Stomach (tissue), 9 donors: Measurements from ENCODE around the gene CEP164. TPM values are rescaled to one million over a fixed set of nuclear protein-coding genes. Genes with fewer than 3 reads are reported as not detected.
"Not testable (repeated sequence)": the region's sequence is repeated elsewhere in the genome, so short reads cannot be mapped to it uniquely, and the experiment has no call there.

Experiments
- DNase-seq, 2 donors: peaks; one replicate each; pipeline versions ENCODE4 v3.0.0 to v3.0.0-alpha.2; 2013 to 2019
- H3K27ac ChIP-seq, 5 donors: fragments of 200-600 bp in 4 of 5; sonication (generic) in 4 of 5; one replicate each; pipeline ENCODE4 v1.5.1; 2013 to 2019; ENCODE audit warnings: mild to moderate bottlenecking in 1 of 5, moderate library complexity in 1 of 5
- H3K27me3 ChIP-seq, 3 donors: fragments of 200-600 bp; sonication (generic); one replicate each; pipeline ENCODE4 v1.5.1; 2017 to 2019; ENCODE audit warnings: mixed run types in 1 of 3
- H3K36me3 ChIP-seq, 4 donors: fragments of 200-600 bp; sonication (generic); 1 replicate in 3 of 4; 2 replicates in 1 of 4; pipeline ENCODE4 v1.5.1; 2016 to 2019
- H3K4me1 ChIP-seq, 4 donors: fragments of 200-600 bp; sonication (generic); one replicate each; pipeline ENCODE4 v1.5.1; 2016 to 2019
- H3K4me3 ChIP-seq, 4 donors: fragments of 200-600 bp; sonication (generic) in 3 of 4; one replicate each; pipeline ENCODE4 v1.5.1; 2016 to 2019; ENCODE audit warnings: mild to moderate bottlenecking in 1 of 4
- H3K9me3 ChIP-seq, 4 donors: fragments of 200-600 bp; sonication (generic); one replicate each; pipeline ENCODE4 v1.5.1; 2016 to 2019
- EP300 ChIP-seq: sonication (generic); formaldehyde crosslinking; IDR thresholded peaks from one replicate; pipeline ENCODE4 v1.6.1; 2017; ENCODE audit warnings: antibody characterized with exemption
- POLR2A ChIP-seq, 4 donors: fragments of 450-650 bp; IDR thresholded peaks; one replicate each; pipeline ENCODE4 v1.6.1; 2016; ENCODE audit warnings: antibody characterized with exemption in 4 of 4, control low read depth in 2 of 4, mild to moderate bottlenecking in 1 of 4, moderate library complexity in 1 of 4
- POLR2AphosphoS5 ChIP-seq, 3 donors: sonication (generic); formaldehyde crosslinking; IDR thresholded peaks; one replicate each; pipeline ENCODE4 v1.6.1; 2016; ENCODE audit warnings: antibody characterized with exemption in 3 of 3
- WGBS, 5 donors: extraction: QIAGEN DNeasy Blood & Tissue Kit in 3 of 5; methylation state at CpG; one replicate each; pipeline versions ENCODE4 v1.1.5 to v1.1.7; 2013 to 2018; 5-methylcytosine and 5-hydroxymethylcytosine counted together
- intact Hi-C: fragments of 100-400 bp; cut with DNase I; formaldehyde crosslinking; loops from one replicate; pipeline ENCODE4 v1.15.1; 2023; ENCODE audit warnings: low total_unique reads
- polyA plus RNA-seq, 3 donors: library from polyadenylated mRNA; stranded (reverse); fragments of 200-250 nt; gene quantifications; one replicate each; pipeline ENCODE4 v1.2.3, GENCODE V29; 2013
- total RNA-seq, 5 donors: library from RNA; depleted of rRNA; stranded (reverse); fragments of >200 nt; gene quantifications; one replicate each; pipeline versions ENCODE4 v1.1.0 to v1.2.3, GENCODE V29; 2014 to 2016
- TF ChIP-seq, protein P1 (sequence below), 7 experiments: fragments of 450-650 bp in 4 of 7; fragments of 200-600 bp in 3 of 7; sonication (generic) in 3 of 7; IDR thresholded peaks; one replicate each; pipeline ENCODE4 v1.5.1; 2016 to 2019; ENCODE audit warnings: antibody characterized with exemption in 7 of 7, control low read depth in 2 of 7, mild to moderate bottlenecking in 1 of 7
- donor health status: healthy with polysubstance abuse.
- donor health status: Bipolar disorder and iron deficiency.
- donor health status: healthy.

CEP164 gene
- total and polyA plus RNA-seq, 8 donors: 9.5 to 40.9 (median 16.9) TPM

DNA sequence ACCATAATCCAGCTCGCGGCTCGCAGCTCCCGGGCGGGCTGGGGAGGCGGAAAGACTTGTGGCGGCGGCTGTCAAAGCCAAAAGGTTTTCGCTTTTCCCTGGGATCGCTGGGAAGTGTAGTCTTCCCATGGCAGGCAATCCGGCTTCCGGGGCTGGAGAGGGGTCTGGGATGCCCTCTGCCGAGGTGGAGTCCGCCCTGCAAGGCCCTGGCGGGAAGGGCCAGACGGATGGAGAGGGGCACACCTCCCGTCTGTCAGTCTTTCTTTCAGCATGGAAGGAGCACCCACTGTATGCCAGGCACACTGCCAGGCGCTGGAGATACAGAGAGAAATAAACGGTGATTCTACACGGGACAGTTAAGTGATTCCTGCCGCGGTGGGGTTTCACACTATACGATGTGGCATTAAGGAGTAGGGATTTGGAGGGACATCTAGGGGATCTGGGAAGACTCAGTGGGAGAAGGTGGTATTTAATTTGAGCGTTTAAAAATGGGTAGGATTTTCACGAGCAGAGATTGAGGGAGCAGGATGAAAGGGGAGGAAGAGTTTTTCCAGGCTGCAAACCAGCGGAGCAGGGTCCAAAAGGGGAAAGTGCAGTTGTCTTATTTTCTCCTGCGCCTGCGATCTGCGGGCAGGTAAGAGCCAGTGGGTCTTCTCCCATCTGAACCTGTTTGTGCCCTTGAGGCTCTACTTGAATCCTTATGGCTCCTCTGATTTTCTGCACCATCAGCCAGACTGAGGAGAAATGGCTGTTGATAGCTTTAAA lies 11.3 kb upstream of the CEP164 start, which contains the start of gene BACE1:
Gene BACE1 (minus strand): TSS at position 60 of the 765 bp plus-strand sequence. CDS start 461 bp downstream, outside the sequence.
- TF ChIP-seq POLR2AphosphoS5 (IDR thresholded peaks at IDR 0.05) (peak in 2 of 3 donors; percentile 53 to 61), POLR2A (IDR thresholded peaks at IDR 0.05) (no peak), EP300 (no peak)
- TF ChIP-seq, protein P1, sequence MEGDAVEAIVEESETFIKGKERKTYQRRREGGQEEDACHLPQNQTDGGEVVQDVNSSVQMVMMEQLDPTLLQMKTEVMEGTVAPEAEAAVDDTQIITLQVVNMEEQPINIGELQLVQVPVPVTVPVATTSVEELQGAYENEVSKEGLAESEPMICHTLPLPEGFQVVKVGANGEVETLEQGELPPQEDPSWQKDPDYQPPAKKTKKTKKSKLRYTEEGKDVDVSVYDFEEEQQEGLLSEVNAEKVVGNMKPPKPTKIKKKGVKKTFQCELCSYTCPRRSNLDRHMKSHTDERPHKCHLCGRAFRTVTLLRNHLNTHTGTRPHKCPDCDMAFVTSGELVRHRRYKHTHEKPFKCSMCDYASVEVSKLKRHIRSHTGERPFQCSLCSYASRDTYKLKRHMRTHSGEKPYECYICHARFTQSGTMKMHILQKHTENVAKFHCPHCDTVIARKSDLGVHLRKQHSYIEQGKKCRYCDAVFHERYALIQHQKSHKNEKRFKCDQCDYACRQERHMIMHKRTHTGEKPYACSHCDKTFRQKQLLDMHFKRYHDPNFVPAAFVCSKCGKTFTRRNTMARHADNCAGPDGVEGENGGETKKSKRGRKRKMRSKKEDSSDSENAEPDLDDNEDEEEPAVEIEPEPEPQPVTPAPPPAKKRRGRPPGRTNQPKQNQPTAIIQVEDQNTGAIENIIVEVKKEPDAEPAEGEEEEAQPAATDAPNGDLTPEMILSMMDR (IDR thresholded peaks at IDR 0.05): peak in 3 of 7 experiments; percentile 3 to 23 (median 6)
- Histone ChIP-seq H3K27ac (peak within 1 kb of the TSS in 4 of 5 donors; percentile 32 to 83 (median 65)), H3K27me3 (no peaks in the 10 kb centered on the region), H3K9me3 (no peaks in the 10 kb centered on the region), H3K36me3 (no peaks in the 10 kb centered on the region), H3K4me3 (peak within 1 kb of the TSS; percentile 77 to 92 (median 88)), H3K4me1 (peaks cover 19 to 34% (median 26%) of the 10 kb centered on the region in 4 donors)
- intact Hi-C loops: loop anchor here (10.0 kb wide), 1 partner anchor 82 kb away; the partner anchor contains the start of genes PCSK7 and RNF214
- DNase-seq: peak; percentile 77 to 95
- WGBS, 5 donors: 6 to 9% (median 7%) methylated on average over 26 to 29 of the region's 29 CpGs

DNA sequence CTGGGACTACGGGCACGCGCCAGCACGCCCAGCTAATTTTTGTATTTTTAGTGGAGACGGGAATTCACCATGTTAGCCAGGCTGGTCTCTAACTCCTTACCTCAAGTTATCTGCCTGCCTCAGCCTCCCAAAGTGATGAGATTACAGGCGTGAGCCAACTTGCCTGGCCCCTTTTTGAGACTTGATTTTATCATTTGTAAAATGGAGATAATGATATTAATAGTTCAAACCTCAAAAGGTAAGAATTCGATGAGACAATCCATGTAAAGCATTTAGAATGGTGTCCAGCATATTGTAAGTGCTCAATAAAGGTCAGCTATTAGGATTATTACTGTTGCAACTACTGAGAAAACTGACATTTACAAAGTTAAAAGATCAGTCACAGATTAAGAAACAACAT lies 8.9 kb upstream of the CEP164 start:
- WGBS, 5 donors: 75 to 87% (median 85%) methylated on average over 7 of the region's 7 CpGs
- Histone ChIP-seq H3K27me3 (no peaks in the 10 kb centered on the region), H3K4me1 (peaks cover 18 to 32% (median 23%) of the 10 kb centered on the region in 4 donors), H3K36me3 (no peaks in the 10 kb centered on the region), H3K27ac (no peak overlapping the region), H3K9me3 (no peaks in the 10 kb centered on the region), H3K4me3 (no peak overlapping the region)
- DNase-seq: no peak
- intact Hi-C loops: loop anchor here (10.0 kb wide), 1 partner anchor 84 kb away; the partner anchor contains the start of genes PCSK7 and RNF214
- TF ChIP-seq POLR2A (IDR thresholded peaks at IDR 0.05): no peak
- TF ChIP-seq POLR2AphosphoS5 (IDR thresholded peaks at IDR 0.05): no peak

DNA sequence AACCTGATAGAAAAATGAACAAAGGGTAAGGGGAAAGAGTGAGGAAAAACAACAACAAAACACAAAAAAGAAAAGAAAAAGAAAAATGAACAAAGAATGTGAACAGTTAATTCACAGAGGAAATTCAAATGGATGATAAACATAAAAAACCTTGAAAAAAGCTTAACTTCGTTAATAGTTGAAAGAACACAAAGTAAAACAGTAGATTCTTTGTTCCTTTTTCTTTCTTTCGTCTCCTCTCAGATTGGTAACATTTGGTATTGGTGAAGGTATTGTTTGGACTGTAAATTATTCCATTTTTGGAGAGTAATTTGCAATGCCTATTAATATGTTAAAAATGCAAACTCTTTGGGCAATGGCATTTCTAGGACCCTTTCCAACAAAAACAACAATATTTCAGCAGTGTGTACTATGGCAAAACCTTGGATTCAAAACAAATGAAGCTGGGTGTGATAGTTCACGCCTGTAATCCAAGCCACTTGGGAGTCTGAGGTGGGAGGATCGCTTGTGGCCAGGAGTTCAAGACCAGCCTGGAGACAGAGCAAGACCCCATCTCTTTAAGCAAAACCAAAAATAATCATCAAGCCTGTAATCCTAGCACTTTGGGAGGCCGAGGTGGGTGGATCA lies 8.3 kb upstream of the CEP164 start:
- 65 to 74% (median 71%) methylated on average over 5 of the region's 5 CpGs for WGBS, 5 donors
- H3K27me3 ChIP-seq: no peaks in the 10 kb centered on the region
- H3K4me3 ChIP-seq: no peak overlapping the region
- H3K36me3 ChIP-seq: no peaks in the 10 kb centered on the region
- peaks cover 12 to 26% (median 18%) of the 10 kb centered on the region in 4 donors for H3K4me1 ChIP-seq
- no peak for DNase-seq
- H3K27ac ChIP-seq: no peak overlapping the region
- TF ChIP-seq, protein P1 (IDR thresholded peaks at IDR 0.05): no peak
- TF ChIP-seq EP300 (no peak), POLR2AphosphoS5 (IDR thresholded peaks at IDR 0.05) (no peak), POLR2A (IDR thresholded peaks at IDR 0.05) (no peak)
- intact Hi-C loops: loop anchor here (10.0 kb wide), 1 partner anchor 85 kb away; the partner anchor contains the start of genes PCSK7 and RNF214
- H3K9me3 ChIP-seq: no peaks in the 10 kb centered on the region

DNA sequence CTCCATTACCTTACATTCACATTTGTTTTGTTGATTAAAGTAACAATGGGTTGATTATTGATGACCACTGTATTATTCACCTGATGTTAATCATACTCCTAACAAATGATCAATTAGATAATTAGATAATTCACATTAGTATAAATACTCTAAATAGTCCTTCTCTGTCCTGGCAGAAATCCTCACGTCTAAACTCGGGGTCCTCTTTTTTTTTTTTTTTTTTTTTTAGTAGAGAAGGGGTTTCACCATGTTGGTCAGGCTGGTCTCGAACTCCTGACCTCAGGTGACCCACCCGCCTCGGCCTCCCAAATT lies 443 bp upstream of the CEP164 start:
- H3K36me3 ChIP-seq, intact Hi-C loops, DNase-seq, H3K27me3 ChIP-seq, H3K9me3 ChIP-seq: not testable (repeated sequence)
- WGBS, 5 donors: 7 to 14% (median 10%) methylated on average over 5 of the region's 5 CpGs
- Histone ChIP-seq H3K27ac (peak overlapping the region in 4 of 5 donors; percentile 89 to 96 (median 92)), H3K4me1 (peaks cover 11 to 25% (median 19%) of the 10 kb centered on the region in 4 donors), H3K4me3 (peak overlapping the region; percentile 77 to 83 (median 80))

DNA sequence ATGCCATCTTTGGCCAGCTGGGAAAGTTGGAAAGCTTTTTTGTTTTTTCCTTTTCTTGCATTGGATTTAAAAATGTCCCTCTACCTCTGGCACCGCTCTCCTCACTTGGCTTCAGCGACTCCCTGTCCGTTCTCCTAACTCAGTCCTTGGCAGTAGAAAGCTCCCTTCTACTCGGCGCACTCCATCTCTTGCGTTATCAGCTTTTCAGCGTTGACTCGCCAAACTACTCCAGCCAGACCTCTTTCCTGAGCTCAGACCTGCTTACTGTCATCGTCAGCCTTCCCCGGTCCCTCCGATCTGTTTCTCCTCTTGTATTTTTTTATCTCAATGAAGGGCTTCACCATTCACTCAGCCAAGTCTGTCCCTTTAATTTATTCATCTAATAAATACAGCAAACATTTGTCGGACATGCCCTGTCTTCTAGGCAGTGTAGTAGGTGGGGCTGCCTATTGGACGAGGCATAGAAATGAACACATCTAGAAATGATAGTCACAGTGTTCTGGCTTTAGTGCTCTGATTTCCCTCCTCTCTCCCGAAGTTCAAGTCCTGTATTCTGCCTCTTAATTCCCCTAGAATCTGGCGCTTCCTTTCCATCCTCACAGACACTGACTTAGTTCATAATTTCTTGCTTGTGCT lies 839 bp downstream of the CEP164 start:
- WGBS, 5 donors: 5 to 9% (median 7%) methylated on average over 15 of the region's 15 CpGs
- Histone ChIP-seq H3K27ac (peak overlapping the region; percentile 89 to 96 (median 93)), H3K9me3 (no peaks in the 10 kb centered on the region), H3K4me3 (peak overlapping the region; percentile 77 to 83 (median 80)), H3K27me3 (no peaks in the 10 kb centered on the region), H3K36me3 (no peaks in the 10 kb centered on the region), H3K4me1 (peaks cover 11 to 25% (median 19%) of the 10 kb centered on the region in 4 donors)
- intact Hi-C loops: no loop called here
- DNase-seq: peak; percentile 31 to 75
- TF ChIP-seq EP300 (no peak), POLR2AphosphoS5 (IDR thresholded peaks at IDR 0.05) (no peak), POLR2A (IDR thresholded peaks at IDR 0.05) (no peak)
- TF ChIP-seq, protein P1 (IDR thresholded peaks at IDR 0.05): no peak
